GM21390 (cell line): ENCODE data around the gene SIPA1L2.

ENCODE experiments used
- ATAC-seq: cut with Tn5 transposase; IDR thresholded peaks from one replicate; pipeline ENCODE4 v1.9.1; 2021; ENCODE audit not compliant: unreplicated experiment

SIPA1L2 gene

GRCh38 chr1:232650418-232650817, 20.5 kb upstream of the SIPA1L2 start:
- no peak for ATAC-seq

GRCh38 chr1:232648316-232648715, 18.4 kb upstream of the SIPA1L2 start:
- no peak for ATAC-seq

DNA sequence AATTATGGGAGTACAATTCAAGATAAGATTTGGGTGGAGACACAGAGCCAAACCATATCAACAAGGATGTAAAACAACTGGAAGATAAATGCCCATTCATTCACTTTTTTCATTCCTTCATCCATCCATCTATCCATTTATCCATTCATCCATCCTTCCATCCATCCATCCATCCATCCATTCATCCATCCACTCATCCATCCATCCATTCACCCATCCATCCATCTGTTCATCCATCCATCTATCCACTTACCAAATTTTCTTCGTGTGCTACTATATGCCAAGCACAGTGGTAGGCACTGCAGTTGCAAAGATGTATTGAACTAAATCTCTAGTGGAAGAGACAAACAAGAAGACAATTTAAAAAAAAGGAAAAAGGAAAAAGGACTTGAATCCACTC, 14.3 kb upstream of the SIPA1L2 start:
- ATAC-seq, result no peak

GRCh38 chr1:232643251-232643650, 13.3 kb upstream of the SIPA1L2 start:
- ATAC-seq, result no peak

DNA sequence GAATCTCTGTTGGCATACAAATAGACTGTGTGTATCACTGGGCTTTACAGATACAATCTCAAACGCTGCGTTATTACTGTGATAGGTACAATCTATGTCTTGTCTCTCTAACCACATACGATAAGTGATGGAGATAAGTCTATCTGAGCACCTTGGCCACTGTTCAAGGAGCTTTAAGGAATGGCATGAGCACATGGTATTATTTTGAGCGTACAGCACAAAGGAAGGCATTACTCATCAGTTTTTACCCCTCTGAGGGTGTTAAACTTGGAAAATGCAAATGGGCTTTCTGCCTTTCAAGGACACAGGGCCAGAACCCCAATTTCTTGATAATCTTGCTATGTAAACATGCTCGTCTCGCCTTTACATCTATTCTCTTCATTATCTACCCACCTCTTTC, 11.6 kb upstream of the SIPA1L2 start:
- ATAC-seq, result no peak

GRCh38 chr1:232636799-232637198, 6.9 kb upstream of the SIPA1L2 start:
- no peak for ATAC-seq

GRCh38 chr1:232635778-232636356, 5.9 kb upstream of the SIPA1L2 start:
- no peak for ATAC-seq

DNA sequence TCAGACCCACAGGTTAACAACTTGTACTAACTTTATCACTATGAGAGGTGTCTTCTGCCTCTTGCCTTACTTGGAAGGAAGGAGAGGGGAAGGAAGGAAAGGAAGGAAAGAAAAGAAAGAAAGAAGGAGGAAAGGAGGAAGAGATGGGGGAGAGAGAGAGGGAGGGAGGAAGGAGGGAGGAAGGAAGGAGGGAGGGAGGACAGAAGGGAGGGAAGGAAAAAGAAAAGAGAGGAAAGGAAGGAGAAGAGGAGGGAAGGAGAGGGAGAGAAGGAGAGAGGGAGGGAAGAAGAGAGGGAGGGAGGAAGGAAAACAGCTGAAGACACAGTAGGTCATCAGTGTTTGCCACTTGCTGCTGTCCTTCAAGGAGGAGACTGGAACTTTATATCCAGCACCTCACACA, 5.3 kb upstream of the SIPA1L2 start:
- no peak for ATAC-seq

GRCh38 chr1:232634096-232634495, 4.2 kb upstream of the SIPA1L2 start:
- no peak for ATAC-seq

DNA sequence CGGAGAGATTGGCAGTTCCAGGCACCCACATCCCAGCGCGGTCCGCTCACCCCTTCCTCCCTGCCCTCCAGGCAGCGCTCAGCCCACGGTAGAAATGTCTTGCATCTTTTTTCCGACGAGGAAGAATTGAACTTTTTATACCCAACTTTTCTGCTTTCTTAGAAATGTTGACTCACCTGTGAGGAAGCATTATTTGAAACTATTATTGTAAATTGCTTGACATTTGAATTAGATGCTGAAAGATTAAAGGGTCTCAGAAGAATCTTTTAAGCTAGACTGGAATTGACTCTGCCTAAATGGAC, 912 bp upstream of the SIPA1L2 start:
- no peak for ATAC-seq

GRCh38 chr1:232629250-232630046, 485 bp downstream of the SIPA1L2 start:
- ATAC-seq, result peak; percentile 46

DNA sequence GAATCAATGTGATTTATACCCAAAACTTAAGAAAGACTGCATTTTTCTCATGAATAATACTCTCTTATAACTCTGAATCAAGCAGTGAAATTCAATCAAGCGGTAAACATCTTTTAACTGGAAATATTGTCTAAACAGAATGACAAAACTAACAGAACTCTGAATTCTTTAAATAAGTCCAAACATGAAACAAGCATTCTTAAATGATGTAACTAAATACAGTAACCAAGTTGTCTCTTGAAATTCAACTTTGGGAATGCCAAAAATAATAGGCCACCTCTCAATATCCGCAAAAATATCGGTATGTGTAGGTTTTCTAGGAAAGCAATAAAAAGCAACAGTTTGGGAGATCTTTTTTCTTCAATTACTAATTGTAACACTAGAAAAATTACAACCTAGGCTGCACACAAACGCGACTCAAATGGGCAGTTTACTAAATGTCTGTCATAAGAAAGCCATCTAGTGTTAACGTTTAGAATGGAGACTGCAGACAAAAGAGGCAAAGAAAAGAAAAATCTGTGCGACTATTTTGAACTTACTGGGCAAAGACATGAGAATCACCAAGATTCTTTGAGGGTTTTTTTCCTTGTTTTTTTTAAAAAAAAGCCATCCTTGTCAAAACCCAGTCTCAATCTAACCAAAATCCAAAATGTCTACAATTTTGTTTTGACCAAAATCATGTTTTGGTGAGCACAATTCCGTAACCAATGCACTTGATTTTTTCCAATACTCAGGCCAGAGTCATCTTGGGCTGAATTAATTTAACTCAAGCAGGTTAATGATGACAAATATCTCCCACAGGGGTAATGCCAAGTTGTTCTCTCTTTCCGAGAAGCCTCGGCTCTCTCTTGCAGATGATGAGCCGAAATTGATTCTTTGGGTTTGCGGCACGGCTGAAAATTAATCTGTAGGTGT, 1.3 kb downstream of the SIPA1L2 start:
- no peak for ATAC-seq

- ATAC-seq, result no peak
Measured at GRCh38 chr1:232627645-232628334, 2.1 kb downstream of the SIPA1L2 start.

GRCh38 chr1:232627171-232627570, 2.8 kb downstream of the SIPA1L2 start:
- no peak for ATAC-seq

GRCh38 chr1:232626452-232626851, 3.5 kb downstream of the SIPA1L2 start:
- no peak for ATAC-seq

GRCh38 chr1:232625319-232625868, 4.5 kb downstream of the SIPA1L2 start:
- no peak for ATAC-seq

GRCh38 chr1:232624546-232625281, 5.2 kb downstream of the SIPA1L2 start:
- no peak for ATAC-seq

DNA sequence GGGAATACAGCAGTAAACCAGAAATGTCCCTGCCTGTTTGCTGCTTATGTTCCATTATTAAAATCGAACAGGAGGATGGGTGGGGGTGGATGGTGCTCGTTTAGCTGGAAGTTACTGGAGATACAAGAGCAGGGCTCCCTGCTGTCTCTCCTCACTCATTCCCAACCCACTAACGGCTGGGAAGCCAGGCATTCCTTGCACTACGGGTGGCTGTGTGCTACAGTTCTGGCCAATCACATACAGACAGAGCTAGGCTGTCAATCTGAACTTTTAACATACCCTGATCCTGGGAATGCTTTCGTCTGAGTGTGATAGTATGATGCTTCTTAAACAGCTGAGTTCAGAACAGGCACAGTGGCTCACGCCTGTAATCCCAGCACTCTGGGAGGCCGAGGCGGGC, 7.0 kb downstream of the SIPA1L2 start:
- no peak for ATAC-seq

GRCh38 chr1:232622378-232622777, 7.6 kb downstream of the SIPA1L2 start:
- ATAC-seq, result no peak

DNA sequence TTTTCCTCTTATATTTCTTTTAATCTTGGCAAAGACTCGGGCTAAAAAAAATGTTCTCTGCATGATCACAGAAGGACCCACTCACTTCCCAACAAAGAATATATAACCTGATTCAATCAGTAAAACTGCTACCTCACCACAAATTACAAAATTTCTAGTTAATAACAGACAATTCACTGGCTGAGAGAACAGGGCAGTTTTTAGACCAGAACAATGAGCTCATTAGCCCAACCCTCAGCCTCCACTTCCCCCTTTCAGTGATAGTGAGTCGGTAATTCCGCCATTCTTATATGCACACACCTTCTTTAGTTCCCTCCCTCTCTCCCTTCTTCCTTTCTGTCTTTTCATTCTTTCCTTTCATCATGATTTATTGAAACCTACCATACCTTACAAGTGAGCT, 8.9 kb downstream of the SIPA1L2 start:
- no peak for ATAC-seq
